NCI-H510A treated with DMSO at 0.1 percent for 48 hours (cell line): ENCODE data around the gene GRK6.
A peak's percentile ranks its signal among the peaks of the same experiment; 100 is the strongest.

Experiments
- DNase-seq: peaks from one replicate; lab custom pipeline; 2025; lab: John Stamatoyannopoulos, UW

The GRK6 gene

GRCh38 chr5:177454397-177455035, 28.0 kb downstream of the GRK6 start:
- peak; percentile 77 for DNase-seq

GRCh38 chr5:177455036-177455660, 28.7 kb downstream of the GRK6 start:
- peak; percentile 61 for DNase-seq

GRCh38 chr5:177455661-177456590, 29.4 kb downstream of the GRK6 start:
- DNase-seq, result peak; percentile 57

- no peak for DNase-seq
These were observed 30.1 kb downstream of the GRK6 start for GRCh38 chr5:177456591-177456964.

- DNase-seq, result peak; percentile 82
These were observed 30.7 kb downstream of the GRK6 start for GRCh38 chr5:177456976-177457851.

GRCh38 chr5:177457852-177458681, 31.6 kb downstream of the GRK6 start:
- no peak for DNase-seq

GRCh38 chr5:177458912-177459350, 32.5 kb downstream of the GRK6 start:
- no peak for DNase-seq

- DNase-seq, result no peak
These were observed 32.9 kb downstream of the GRK6 start for GRCh38 chr5:177459357-177459756.

GRCh38 chr5:177459819-177460628, 33.5 kb downstream of the GRK6 start:
- no peak for DNase-seq

- no peak for DNase-seq
These were observed 35.7 kb downstream of the GRK6 start for GRCh38 chr5:177462021-177462670.

- DNase-seq, result no peak
These were observed 38.6 kb downstream of the GRK6 start for GRCh38 chr5:177465044-177465443.

GRCh38 chr5:177466861-177467260, 40.4 kb downstream of the GRK6 start:
- DNase-seq, result no peak

GRCh38 chr5:177467436-177467835, 41.0 kb downstream of the GRK6 start:
- no peak for DNase-seq

GRCh38 chr5:177468329-177468684, 41.8 kb downstream of the GRK6 start:
- no peak for DNase-seq

GRCh38 chr5:177468685-177469628, 42.5 kb downstream of the GRK6 start:
- no peak for DNase-seq

GRCh38 chr5:177469750-177470525, 43.5 kb downstream of the GRK6 start:
- DNase-seq, result no peak

GRCh38 chr5:177470759-177471536, 44.5 kb downstream of the GRK6 start:
- no peak for DNase-seq
